CD4-positive, alpha-beta T cell treated with Interleukin-21 for 1 hour (primary cell): ENCODE measurements around the gene TXNDC17.
"Not testable (repeated sequence)": the region's sequence is repeated elsewhere in the genome, so short reads cannot be mapped to it uniquely, and the experiment has no call there.

Experiments
- DNase-seq: peaks from one replicate; pipeline ENCODE4 v3.0.0-alpha.2; 2020

TXNDC17 gene

DNA sequence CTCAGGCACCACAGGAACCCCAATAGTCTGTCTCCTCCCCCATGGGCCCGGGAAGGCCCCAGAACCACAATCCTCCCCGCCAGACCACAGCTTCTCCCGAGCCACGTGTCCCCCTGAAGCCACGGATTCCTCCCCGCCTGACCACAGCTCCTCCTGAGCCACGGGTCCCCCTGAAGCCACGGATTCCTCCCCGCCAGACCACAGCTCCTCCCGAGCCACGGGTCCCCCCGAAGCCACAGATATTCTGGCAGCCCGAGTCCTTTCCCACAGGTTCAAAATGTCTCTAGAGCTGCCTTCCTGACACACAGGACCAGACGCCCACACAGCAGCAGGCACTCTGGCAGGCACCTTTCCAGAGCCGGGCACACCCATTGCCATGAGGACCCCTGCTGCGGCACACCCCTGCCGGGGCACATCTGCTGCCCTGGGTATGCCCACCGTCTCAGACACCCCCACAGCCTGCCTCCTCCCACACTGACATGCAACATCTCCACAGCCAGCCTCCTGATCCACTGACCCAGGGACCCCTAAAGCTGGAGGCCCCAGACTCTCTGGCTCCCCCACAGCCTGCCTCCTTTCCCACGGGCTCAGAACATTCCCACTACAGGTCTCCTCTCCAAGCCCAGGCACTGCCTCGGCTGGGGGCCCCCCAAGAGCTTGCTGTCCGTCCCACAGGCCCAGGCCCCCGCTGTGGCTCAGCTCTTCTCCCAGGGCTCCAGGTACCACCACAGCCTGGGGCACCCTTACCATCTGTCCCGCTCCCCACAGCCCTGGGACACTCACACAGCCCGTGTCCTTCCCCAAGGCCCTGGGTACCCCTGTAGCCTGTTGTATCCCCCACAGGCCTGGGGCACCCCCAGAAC is 2.6 kb upstream of the TXNDC17 start:
- no peak for DNase-seq

DNA sequence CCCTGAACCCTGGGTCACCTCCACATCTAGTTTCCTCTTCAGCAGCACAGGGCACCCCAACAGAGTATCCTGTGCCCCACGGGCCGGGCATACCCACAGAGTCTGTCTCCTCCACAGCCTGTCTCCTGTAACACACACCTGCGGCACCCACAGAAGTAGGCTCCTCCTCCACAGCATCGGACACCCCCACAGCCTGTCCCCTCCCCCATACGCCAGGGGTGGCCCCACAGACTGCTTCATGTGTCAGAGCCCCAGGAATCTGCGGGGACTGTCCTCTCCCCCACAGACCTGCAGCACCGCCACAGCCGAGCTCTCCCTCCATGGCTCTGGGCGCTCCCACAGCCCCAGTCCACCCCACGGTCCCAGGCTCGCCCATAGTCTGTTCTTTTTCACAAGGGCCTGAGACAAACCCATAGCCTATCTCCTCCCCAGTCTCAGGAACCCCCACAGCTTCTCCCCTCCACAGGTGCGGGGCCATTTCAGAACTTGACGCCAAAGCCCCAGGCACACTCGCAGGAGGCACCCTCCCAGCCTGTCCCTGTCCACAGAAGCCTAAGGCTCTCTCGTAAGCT is 1.8 kb upstream of the TXNDC17 start:
- no peak for DNase-seq

DNA sequence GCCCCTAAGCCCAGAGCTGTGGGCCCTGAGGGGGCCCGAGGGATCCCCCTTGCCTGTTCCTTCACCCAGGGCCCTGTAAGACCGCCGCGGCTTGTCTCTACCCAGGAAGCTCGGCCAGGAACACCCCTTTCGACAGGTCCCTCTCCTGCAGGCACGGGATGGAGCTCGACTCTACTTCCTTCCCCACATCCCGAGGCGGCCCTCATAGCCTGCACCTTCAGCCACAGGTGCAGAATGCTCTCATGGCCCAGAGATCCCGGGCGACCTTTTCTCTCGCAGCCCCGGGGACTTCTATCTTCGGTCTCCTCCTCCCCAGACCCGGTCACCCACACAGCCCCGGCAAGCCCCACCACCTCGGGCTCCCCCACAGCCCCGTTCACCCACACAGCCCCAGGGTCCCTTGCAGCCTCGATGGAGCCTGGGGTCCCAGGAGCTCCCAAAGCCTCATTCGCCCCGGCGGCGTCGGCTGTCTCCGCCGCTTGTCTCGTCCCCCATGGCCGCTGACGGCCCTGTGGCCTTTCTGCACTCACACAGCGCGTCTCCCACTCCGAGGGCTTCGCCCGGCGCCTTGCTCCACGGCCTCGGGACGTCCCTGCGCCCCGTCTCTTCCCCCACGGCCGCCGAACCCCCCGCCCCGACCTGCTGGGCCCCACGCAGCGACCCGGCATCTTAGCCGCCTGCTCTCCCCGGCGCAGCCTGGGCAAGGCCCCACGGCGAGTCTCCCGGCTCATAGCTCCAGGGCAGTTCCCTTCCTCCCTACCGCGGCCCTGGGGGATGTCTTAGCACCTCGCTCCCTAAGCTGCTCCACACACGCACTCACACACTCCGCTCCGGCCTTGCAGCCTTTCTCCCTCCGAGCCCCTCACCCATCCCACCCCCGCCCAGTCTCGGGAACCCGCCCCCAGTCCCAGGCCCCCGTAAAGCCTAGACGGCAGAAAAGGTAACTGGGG is 999 bp upstream of the TXNDC17 start:
- DNase-seq: no peak

- peak; percentile 16 for DNase-seq
These were observed 495 bp downstream of the TXNDC17 start for GRCh38 chr17:6641247-6641863.

- DNase-seq: no peak
These were observed 1.7 kb downstream of the TXNDC17 start for GRCh38 chr17:6642592-6642991.

GRCh38 chr17:6643451-6644125 is 2.7 kb downstream of the TXNDC17 start:
- DNase-seq: no peak

DNA sequence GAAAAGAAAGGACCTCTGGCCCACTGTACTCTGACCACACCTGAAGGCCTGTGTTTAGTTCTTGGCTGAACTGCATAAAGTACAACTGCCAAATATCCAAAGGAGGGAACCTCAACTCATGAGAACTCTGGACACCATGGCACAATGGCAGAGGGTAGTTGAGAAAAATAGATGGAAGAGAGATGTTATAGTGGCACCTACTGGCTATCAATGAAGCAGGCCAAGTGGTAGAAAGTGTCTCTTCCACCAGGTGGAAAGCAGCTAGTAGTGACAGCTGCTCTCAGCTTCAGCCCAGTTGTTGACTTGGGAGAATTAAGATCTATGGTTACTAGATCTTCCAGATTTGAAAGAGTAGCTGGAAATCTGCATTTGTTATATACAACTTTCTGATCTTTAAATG is 7.3 kb downstream of the TXNDC17 start:
- peak; percentile 28 for DNase-seq

GRCh38 chr17:6651354-6651918 is 10.6 kb downstream of the TXNDC17 start, which contains the start of the genes C17orf100 and MED31:
TSS of gene C17orf100 (plus strand) at chr17:6651762. CDS start at chr17:6651914, 152 bp downstream.
TSS of gene MED31 (minus strand) at chr17:6651605. CDS start at chr17:6651528, 77 bp downstream.
- peak; percentile 97 for DNase-seq

DNA sequence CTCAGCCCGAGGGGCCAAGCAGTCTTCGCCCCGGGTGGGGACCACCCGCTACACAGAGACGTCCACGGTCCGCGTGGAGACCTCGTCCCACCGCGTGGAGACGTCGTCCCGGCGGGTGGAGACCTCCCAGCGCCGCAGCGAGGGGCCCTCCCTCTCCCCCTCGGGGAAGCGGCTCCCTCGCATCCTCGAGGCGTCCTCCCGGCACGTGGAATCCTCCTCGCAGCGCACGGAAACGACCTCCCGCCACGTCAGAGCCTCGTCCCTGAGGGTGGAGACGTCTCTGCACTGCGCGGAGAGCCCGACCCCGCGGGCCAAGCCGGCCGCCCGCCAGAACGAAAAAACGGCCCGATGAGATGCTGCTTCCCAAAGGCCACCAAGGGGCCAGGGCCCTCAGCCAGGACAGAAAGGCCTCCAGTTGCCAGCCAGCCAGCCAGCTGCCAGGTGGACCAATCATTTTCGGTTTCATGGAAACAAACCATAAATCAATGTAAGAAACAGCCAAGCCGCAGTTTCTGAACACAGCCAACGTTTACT is 11.1 kb downstream of the TXNDC17 start:
- DNase-seq: peak; percentile 55

DNA sequence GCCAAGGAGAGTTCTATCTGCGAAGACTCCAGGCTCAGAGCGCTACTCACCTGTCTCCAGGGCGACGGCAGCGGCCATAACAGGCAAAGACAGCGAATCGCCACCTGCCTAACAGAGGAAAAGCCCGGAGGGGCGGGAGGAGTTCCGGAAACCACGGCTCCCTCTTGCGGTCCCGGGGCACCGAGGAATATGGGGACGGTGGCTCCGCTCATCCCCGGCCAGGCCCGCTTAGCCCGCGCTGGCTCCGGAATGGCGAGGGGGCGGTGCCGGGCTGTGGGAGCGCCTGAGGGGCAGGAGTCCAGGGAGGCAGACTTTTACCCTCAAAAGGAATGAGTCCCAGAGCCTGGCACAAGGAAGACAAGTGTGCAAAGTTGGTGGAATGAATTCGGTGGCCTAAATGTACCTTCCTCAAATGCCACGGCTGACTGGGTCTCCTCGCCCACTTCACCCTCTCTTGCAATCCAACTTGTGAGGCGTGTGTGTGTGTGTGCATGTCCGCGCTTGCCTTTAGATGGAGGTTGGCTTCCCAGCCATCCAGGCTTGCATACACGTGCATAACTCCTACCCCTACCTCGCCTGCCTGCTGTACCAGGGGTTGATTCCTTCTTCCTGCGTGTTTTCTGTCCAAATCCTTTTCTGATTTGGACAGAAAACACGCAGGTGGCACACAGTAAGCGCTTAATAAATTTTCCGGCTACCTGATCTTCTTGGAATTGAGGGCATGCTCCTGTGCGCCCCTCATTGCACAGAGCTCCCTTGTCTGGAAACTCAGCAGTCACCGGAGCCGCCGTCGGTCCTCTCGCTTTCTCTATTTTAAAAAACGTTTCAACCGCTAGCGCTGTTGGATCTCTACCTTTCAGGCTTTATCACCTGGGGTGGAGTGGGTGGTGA is 14.2 kb downstream of the TXNDC17 start:
- DNase-seq: no peak

DNA sequence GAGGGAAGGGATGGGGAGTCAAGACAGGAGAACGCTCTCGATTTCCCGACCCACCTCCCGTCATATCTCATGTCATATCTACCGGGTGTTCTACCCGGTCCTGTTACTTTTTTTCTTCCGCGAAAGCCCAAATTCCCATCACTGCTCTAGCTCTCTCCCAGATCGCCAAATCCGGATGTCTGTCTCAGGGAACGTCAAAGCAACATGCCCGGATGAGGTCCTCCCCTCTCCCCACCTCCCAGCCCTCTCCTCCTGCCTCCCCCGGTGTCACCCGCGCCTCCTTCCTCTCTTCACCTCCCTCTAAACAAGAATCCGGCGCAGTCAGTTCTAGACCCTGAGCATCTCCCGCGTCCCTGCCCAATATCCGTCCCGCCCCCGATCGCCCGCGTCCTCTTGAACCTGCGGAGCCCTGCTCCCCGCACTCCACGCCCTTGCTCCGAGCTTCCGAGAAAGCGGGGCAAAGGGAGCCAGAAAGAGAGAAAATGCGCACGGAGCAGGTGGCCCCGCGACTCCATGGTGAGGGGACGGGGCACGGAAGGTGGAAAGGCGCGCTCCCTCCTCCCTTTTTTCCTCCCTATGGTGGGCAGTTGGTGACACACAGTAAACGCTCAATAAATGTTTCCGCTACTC is 15.0 kb downstream of the TXNDC17 start:
- not testable (repeated sequence) for DNase-seq

DNA sequence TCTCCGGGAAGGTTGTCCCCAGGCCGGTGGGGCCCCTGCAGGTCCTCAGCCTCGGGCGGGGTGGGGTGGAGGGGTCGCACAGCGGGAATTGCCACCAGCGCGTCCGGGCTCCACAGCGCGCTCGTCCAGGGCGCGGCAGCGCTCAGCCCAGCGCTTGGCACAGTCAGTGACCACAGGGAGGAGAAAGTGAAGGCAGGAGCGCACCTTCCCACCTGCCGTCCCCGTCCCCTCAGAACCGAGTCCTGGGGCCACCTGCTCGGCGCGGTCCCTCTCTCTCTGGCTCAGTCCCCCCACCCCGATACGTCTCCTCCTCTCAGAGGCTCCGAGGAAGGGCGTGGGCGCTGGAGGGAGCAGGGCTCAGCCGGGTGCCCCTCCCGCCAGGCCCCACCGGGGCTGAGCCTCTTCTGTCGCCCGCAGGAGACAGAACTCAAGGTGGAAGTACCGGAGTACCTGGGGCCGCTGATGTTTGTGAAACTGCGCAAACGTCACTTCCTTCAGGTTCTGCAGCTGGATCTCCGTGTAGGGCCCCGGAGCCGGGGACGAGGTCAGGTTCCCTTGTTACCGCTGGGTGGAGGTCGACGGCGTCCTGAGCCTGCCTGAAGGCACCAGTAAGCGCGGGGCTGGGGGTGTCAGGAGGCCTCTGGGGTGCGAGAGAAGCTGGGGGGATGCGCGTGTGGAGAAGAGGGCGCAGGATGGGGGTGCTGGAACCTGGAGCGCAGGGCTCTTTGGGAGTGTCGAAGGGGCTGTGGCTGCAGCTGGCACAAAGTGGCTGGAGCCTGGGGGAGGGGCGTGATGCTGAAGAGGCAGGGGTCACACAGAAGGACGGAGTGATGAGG is 16.2 kb downstream of the TXNDC17 start:
- peak; percentile 66 for DNase-seq

DNA sequence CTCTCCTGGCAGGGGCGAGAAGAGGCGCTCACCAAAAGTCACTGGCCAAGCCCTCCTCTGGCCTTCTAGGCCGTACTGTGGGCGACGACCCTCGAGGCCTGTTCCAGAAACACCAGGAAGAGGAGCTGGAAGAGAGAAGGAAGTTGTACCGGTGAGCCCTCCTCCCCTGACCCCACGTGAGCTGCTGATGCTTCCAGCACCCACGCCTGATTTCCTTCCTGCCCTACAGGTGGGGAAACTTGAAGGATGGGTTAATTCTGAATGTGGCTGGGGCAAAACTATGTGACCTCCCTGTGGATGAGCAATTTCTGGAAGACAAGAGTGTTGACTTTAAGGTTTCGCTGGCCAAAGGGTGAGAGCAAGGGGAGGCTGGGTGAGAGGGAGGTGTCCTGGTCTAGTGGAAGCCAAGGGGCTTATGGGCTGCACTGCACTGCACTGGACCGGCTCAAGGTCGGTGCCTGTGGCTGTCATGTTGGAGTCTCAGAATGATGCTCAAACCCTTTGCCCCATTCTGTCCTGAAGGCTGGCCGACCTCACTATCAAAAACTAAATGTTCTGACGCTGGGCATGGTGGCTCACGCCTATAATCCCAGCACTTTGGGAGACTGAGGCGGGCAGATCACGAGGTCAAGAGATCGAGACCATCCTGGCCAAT is 16.9 kb downstream of the TXNDC17 start:
- DNase-seq: no peak

DNA sequence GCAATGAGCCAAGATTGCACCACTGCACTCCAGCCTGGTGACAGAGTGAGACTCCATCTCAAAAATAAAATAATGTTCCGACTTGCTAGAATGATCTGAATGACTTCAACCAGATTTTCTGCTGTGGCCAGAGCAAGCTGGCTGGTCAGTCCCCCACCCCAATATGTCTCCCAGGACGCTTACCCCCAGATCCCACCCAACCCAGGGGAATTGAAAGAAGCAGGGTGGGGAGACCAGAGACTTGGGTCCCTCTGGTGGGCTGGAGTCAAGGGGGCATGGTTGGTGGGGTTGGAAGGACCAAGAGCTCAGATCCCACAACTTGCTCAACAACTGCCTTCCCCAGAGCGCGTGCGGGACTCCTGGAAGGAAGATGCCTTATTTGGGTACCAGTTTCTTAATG is 17.6 kb downstream of the TXNDC17 start:
- not testable (repeated sequence) for DNase-seq

DNA sequence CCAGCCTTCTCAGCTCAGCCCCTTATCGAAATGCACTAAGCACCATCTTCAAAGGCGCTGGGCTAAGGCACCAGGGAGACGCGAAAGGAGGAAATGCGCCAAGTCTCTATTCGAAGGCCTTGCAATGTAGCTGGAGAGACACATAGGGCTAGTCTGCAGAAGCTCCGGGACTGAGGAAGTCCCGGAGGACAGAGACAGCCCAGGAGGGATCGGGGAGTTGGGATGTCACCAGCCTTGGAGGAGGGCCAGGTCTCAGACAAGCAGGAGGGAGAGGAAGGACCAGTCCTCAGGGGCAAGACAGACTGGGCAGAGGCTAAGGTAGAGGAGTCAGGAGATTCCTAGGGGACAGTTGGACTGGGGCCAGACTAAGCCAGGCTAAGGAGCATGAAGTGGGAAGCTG is 19.2 kb downstream of the TXNDC17 start:
- no peak for DNase-seq

- no peak for DNase-seq
These were observed 20.1 kb downstream of the TXNDC17 start for GRCh38 chr17:6660805-6661463.

GRCh38 chr17:6661464-6661848 is 20.6 kb downstream of the TXNDC17 start:
- no peak for DNase-seq

DNA sequence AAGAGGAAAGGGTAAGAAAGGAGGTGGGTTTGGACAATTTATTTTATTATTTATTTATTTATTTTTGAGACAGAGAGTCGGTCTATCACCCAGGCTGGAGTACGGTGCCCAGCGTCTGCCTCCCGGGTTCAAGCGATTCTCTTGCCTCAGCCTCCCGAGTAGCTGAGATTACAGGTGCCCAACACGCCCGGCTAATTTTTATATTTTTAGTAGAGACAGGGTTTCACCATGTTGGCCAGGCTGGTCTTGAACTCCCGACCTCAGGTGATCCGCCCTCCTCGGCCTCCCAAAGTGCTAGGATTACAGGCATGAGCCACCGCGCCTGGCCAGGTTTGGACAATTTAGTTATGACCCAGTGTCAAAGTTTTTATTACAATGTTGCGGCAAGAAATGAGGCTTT is 22.3 kb downstream of the TXNDC17 start:
- not testable (repeated sequence) for DNase-seq
